Large intestine (tissue), 3 donors: ENCODE results near the gene TRPV6. TPM values are rescaled to one million over a fixed set of nuclear protein-coding genes. Genes with fewer than 3 reads are reported as not detected.

Source experiments
- DNase-seq, 2 donors: peaks; one replicate each; pipeline versions ENCODE4 v3.0.0 to v3.0.0-alpha.2; 2013
- H3K27ac ChIP-seq: one replicate; pipeline ENCODE4 v1.5.1; 2013; ENCODE audit warnings: low read length
- H3K27me3 ChIP-seq: 2 replicates; pipeline ENCODE4 v1.6.1; 2013; ENCODE audit warnings: low read length; ENCODE audit not compliant: control insufficient read depth, insufficient read depth
- H3K36me3 ChIP-seq: 2 replicates; pipeline ENCODE4 v1.6.1; 2013; ENCODE audit warnings: low read length; ENCODE audit not compliant: control insufficient read depth, insufficient read depth
- H3K4me1 ChIP-seq: one replicate; pipeline ENCODE4 v1.6.1; 2013; ENCODE audit warnings: low read length; ENCODE audit not compliant: control insufficient read depth, insufficient read depth
- H3K4me3 ChIP-seq: one replicate; pipeline ENCODE4 v1.5.1; 2013; ENCODE audit warnings: low read length
- H3K9me3 ChIP-seq: one replicate; pipeline ENCODE4 v1.6.1; 2013; ENCODE audit warnings: mild to moderate bottlenecking, low read depth, low read length, moderate library complexity; ENCODE audit not compliant: control insufficient read depth
- WGBS: methylation state at CpG from one replicate; pipeline ENCODE4 v1.1.5; 2013; ENCODE audit warnings: low lambda C conversion rate; ENCODE audit not compliant: insufficient coverage; 5-methylcytosine and 5-hydroxymethylcytosine counted together
- polyA plus RNA-seq: library from polyadenylated mRNA; unstranded; fragments of 120-200 nt; gene quantifications from one replicate; pipeline ENCODE4 v1.2.1, GENCODE V29; 2013

Gene TRPV6
- polyA plus RNA-seq, 1 donor, result 2.2 TPM

DNA sequence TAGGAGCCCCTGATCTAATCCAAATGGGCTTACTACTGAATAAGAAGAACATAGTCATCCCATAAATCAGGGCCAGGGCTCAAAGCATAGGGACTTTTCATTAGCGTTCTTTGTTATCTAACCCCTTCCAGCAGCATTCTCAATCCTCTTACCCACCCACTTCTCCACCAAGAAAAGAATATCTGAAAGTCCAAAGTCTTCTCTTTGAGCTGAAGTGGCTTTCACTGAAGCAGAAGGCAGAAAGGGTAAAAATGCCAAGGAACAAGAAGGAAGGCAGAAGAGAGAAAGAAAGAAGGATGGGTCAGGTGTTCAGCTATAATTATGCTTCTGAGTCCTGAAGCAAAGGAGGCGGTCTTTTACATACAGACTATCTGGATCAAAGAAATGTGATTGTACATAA, 37.8 kb upstream of the TRPV6 start:
- H3K9me3 ChIP-seq, result no peaks in the 10 kb centered on the region
- H3K4me3 ChIP-seq, result no peak overlapping the region
- DNase-seq, result peak; percentile 22 to 68
- H3K27me3 ChIP-seq, result peaks cover 4% of the 10 kb centered on the region
- peak overlapping the region; percentile 63 for H3K27ac ChIP-seq
- 33% methylated on average over 1 of the region's 2 CpGs for WGBS
- H3K36me3 ChIP-seq, result no peaks in the 10 kb centered on the region
- peaks cover 15% of the 10 kb centered on the region for H3K4me1 ChIP-seq

DNA sequence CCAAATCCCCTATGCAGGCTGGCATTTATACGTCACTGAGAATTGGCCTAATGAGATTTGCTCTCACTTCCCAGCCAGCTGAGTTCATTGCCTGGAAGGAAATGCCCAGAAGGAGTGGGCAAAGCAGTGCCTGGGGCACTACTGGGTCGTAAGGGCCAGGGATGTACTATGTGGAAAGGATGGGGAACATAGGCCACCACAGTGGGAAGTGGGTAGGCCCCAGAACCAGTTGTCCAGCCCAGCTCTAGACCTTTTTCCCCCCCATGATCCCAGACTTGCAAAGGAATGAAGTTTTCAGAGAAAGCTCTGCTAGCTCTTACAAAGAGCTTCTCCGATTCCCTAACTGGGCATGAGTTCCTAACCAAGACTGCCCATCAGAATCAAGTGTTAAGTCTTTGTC, 34.1 kb upstream of the TRPV6 start:
- H3K27ac ChIP-seq, result no peak overlapping the region
- peaks cover 18% of the 10 kb centered on the region for H3K27me3 ChIP-seq
- H3K4me3 ChIP-seq, result no peak overlapping the region
- no peak for DNase-seq
- H3K36me3 ChIP-seq, result no peaks in the 10 kb centered on the region
- H3K4me1 ChIP-seq, result peaks cover 15% of the 10 kb centered on the region
- no CpG with 5 or more reads among the region's 3 CpGs for WGBS
- H3K9me3 ChIP-seq, result no peaks in the 10 kb centered on the region

DNA sequence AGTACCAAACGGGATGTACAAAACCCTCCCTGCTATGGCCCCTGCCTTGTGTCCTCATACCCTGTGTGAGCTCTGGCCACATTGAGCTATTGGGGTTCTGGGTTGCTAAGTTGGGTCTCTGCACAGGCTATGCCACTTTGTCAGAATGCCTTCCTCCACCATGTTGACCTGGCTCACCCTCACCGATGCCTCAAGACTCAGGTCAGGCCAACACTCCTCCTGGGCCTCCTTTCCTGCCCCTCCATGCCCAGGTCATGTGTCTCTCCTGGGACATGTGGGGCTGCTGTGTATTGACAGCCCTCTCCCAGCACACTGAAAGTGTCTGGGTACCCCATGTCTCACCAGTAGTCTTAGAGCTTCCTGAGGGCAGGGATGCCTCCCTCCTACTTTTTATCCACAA, 33.4 kb upstream of the TRPV6 start:
- Histone ChIP-seq H3K9me3 (no peaks in the 10 kb centered on the region), H3K27ac (no peak overlapping the region), H3K4me3 (no peak overlapping the region), H3K36me3 (no peaks in the 10 kb centered on the region), H3K27me3 (peaks cover 18% of the 10 kb centered on the region), H3K4me1 (peaks cover 15% of the 10 kb centered on the region)
- no CpG with 5 or more reads among the region's 2 CpGs for WGBS
- DNase-seq, result no peak

DNA sequence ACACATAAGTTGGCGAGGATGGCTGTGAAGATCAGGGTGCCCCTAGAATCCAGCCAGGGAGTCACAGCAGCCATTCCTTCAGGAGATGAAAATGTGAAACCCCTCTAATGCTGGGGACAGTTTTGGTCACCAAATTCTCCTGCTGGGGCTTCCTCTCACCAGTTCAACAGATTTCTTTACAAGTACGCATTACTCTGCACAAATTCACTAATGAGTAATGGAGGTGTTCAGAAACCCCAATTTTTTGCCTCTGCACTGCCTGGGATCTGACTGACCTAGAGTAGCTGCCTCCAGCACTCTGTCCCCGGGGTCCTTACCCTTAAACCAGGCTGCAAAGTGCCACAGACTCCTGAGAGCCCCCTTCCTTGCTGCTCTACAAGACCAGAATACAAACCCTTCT, 31.9 kb upstream of the TRPV6 start:
- Histone ChIP-seq H3K9me3 (no peaks in the 10 kb centered on the region), H3K4me1 (peaks cover 3% of the 10 kb centered on the region), H3K27ac (no peak overlapping the region), H3K36me3 (no peaks in the 10 kb centered on the region), H3K4me3 (no peak overlapping the region), H3K27me3 (peaks cover 18% of the 10 kb centered on the region)
- DNase-seq, result no peak
- WGBS, result no CpG with 5 or more reads among the region's 3 CpGs

DNA sequence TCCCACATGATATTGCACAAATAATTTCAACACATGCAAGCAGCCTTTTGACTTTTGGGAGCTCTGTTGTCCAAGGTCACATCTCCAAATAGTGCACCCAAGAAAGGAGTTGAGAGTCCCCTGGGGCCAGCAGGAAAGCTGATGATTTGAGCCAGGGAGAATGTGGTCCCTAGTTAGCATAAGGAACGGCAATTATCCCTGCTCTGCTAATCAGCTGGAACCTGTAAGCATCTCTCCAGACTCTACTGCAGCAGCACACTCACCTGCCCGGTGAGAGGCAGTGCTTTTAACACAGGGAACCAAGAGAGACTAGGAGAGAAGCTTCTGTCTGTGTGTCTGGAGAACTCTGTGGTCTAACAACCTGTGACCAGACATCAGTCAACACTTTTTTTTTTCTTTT, 31.0 kb upstream of the TRPV6 start:
- Histone ChIP-seq H3K9me3 (no peaks in the 10 kb centered on the region), H3K36me3 (no peaks in the 10 kb centered on the region), H3K27me3 (peaks cover 19% of the 10 kb centered on the region), H3K4me3 (no peak overlapping the region), H3K4me1 (no peaks in the 10 kb centered on the region), H3K27ac (no peak overlapping the region)
- no peak for DNase-seq
- no CpG with 5 or more reads among the region's 2 CpGs for WGBS

DNA sequence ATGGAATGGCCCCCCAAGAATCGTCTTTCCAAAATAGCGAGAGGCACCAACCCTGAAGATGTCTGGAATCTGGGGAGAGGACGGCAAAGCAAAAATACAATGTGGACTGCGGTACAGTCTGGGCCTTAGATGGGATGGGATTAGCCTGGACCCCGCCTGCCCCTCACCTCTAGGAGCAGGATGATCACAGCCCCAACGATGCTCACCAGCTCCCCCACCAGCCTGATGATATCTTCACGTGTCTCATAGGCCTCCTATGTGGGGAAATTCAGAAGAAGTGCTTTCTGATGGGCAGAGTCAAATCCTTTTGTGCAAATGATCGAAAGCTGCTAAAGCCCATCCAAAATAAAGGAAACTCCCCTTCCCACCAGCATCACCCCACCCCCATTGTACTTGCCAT, 29.8 kb upstream of the TRPV6 start:
- no CpG with 5 or more reads among the region's 8 CpGs for WGBS
- Histone ChIP-seq H3K4me1 (peaks cover 7% of the 10 kb centered on the region), H3K36me3 (no peaks in the 10 kb centered on the region), H3K4me3 (no peak overlapping the region), H3K27me3 (peaks cover 19% of the 10 kb centered on the region), H3K27ac (no peak overlapping the region), H3K9me3 (no peaks in the 10 kb centered on the region)
- no peak for DNase-seq

DNA sequence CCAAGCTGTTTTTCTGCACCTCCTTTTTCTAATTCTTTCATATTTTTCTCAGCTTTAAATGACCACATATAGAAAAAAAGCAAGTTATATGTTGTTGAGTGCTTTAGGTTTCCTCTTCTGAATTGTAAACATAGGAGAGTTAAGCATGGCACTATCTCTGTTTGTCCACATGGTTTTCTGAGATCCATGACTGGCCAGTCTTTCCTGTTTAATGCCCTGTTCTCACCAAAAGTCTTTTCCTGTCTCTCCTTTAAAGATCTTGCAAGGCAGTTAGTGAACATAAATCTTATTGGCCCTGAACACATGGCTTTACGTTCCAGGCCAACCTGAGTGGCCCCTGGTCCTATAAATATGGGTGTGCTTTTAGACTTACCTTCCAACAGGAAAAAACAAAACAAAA, 28.6 kb upstream of the TRPV6 start:
- H3K27ac ChIP-seq, result no peak overlapping the region
- no peaks in the 10 kb centered on the region for H3K9me3 ChIP-seq
- H3K4me3 ChIP-seq, result no peak overlapping the region
- H3K27me3 ChIP-seq, result peaks cover 19% of the 10 kb centered on the region
- DNase-seq, result no peak
- 100% methylated on average over 1 of the region's 1 CpG for WGBS
- H3K36me3 ChIP-seq, result no peaks in the 10 kb centered on the region
- peaks cover 13% of the 10 kb centered on the region for H3K4me1 ChIP-seq

DNA sequence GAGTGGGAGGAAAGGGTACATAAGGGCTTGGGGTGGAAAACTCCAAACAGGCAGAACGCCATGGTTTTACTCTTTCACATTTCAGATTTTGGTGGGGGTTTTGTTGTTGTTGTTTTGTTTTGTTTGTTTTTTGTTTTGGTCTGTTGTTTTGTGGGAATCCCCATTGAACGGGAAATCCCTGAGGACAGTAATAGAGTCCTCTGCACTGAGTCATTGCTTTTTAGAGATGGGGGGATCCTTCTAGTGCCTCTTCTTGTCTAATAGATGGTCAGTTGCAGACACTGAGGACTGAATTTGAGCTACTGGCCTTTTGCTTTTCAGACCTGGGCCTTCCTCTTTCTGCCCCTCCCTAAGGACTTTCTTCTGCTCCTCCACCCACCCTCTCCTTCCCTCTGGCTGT, 28.0 kb upstream of the TRPV6 start:
- DNase-seq, result no peak

DNA sequence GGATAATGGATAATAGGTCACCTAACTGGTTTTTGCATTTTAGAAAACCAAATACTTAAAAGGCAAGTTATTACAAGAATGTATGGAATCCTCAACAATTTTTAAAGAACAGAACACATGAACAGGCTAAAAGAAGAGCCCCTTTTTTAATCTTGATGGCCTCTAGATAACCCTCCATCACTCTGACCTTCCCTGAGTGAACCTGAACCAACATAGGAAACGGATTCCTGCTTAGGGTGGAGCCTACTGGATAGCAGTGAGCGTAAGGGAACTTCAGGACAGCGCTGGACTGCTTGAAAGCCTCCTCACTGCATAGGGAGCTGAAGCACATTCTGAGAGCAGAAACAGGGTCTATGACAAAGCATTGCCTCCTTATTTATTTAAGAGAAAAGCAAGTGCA, 27.5 kb upstream of the TRPV6 start:
- Histone ChIP-seq H3K27ac (no peak overlapping the region), H3K27me3 (peaks cover 13% of the 10 kb centered on the region), H3K4me1 (peaks cover 15% of the 10 kb centered on the region), H3K36me3 (no peaks in the 10 kb centered on the region), H3K9me3 (no peaks in the 10 kb centered on the region), H3K4me3 (no peak overlapping the region)
- WGBS, result no CpG with 5 or more reads among the region's 3 CpGs
- no peak for DNase-seq

More for the DNA sequence above, 28.0 kb upstream of the TRPV6 start:
- Histone ChIP-seq H3K9me3 (no peaks in the 10 kb centered on the region), H3K4me3 (no peak overlapping the region), H3K27ac (no peak overlapping the region), H3K4me1 (peaks cover 15% of the 10 kb centered on the region), H3K36me3 (no peaks in the 10 kb centered on the region), H3K27me3 (peaks cover 17% of the 10 kb centered on the region)
- WGBS, result no CpG with 5 or more reads among the region's 2 CpGs

DNA sequence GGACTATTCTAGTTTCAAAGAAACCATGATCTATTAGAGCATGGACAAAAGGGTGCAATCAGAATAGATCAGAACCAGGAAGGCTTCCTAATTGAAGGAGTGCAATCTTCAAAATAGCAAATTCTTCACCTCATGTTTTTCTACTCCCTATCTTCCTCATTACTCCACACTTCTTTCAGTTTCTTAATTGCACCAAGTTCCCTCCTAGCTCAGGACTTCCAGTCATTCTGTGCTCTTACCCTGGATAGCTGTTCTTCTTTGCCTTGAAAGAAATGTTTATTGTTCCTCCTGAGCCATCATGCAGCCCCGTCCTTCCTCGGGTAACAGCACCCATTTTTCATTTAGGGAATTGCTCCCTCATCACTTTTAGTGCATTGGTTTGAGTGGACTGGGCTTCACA, 24.9 kb upstream of the TRPV6 start:
- Histone ChIP-seq H3K36me3 (no peaks in the 10 kb centered on the region), H3K9me3 (no peaks in the 10 kb centered on the region), H3K4me1 (peaks cover 15% of the 10 kb centered on the region), H3K27me3 (peaks cover 4% of the 10 kb centered on the region), H3K27ac (peak overlapping the region; percentile 8), H3K4me3 (no peak overlapping the region)
- no CpG with 5 or more reads among the region's 2 CpGs for WGBS
- no peak for DNase-seq

DNA sequence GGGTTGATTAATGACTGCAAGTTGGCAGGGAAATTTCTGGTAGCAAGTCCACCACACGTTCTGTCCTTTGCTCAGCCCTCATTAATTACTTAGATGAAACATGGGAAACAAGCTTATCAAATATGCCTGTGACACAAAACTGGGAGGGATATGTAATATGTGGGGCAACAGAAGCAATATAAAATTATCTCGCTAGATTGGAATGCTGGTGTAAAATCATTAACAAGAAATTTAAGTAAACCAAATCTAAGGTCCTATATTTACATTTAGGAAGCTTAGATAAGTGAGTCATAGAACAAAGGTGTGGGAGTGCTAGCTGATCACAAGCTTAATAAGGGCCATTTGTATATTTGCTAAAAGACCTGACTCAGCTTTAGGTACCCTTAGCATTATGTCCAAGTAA, 24.5 kb upstream of the TRPV6 start:
- peak overlapping the region; percentile 50 for H3K27ac ChIP-seq
- DNase-seq, result peak; percentile 69 to 92
- WGBS, result no CpG with 5 or more reads among the region's 2 CpGs

More for the DNA sequence above, 24.5 kb upstream of the TRPV6 start:
- Histone ChIP-seq H3K4me1 (peaks cover 15% of the 10 kb centered on the region), H3K36me3 (no peaks in the 10 kb centered on the region), H3K9me3 (no peaks in the 10 kb centered on the region), H3K4me3 (no peak overlapping the region), H3K27me3 (peaks cover 4% of the 10 kb centered on the region)
